ENCODE results near the gene FBL. TPM values are rescaled to one million over a fixed set of nuclear protein-coding genes. Genes with fewer than 3 reads are reported as not detected.
A peak's percentile ranks its signal among the peaks of the same experiment; 100 is the strongest.

FBL gene
- total RNA-seq, 2 donors from 2014 or later: 63.7 to 88.5 TPM

DNA sequence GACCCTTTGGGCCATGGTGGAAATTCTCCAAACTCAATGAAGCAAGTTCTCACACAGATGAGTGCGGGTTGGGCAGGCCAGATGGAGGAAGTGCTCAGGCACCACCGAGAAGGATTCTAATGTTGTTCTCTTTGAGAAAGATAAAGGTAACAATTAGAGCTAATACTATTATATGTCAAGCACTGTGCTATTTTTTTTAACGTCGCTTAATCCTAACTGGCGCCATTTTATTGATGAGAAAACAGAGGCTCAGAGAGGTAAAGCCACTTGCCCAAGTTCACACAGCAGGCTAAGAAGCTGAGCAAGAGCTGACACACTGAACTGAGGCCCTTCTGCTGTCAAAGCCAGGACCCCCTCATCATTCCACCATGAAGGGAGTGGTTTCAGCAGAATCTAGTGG is 1.0 kb downstream of the FBL start:
- peaks cover 1% of the 10 kb centered on the region for H3K36me3 ChIP-seq
- DNase-seq (ENCODE audit: low spot score): no peak
- no peak overlapping the region for H3K27ac ChIP-seq
- peaks cover 0 to 33% of the 10 kb centered on the region in 2 donors for H3K4me1 ChIP-seq
- peak overlapping the region; percentile 75 for H3K4me3 ChIP-seq
- H3K9me3 ChIP-seq: no peaks in the 10 kb centered on the region
- H3K27me3 ChIP-seq: no peaks in the 10 kb centered on the region
- TF ChIP-seq, protein P1, sequence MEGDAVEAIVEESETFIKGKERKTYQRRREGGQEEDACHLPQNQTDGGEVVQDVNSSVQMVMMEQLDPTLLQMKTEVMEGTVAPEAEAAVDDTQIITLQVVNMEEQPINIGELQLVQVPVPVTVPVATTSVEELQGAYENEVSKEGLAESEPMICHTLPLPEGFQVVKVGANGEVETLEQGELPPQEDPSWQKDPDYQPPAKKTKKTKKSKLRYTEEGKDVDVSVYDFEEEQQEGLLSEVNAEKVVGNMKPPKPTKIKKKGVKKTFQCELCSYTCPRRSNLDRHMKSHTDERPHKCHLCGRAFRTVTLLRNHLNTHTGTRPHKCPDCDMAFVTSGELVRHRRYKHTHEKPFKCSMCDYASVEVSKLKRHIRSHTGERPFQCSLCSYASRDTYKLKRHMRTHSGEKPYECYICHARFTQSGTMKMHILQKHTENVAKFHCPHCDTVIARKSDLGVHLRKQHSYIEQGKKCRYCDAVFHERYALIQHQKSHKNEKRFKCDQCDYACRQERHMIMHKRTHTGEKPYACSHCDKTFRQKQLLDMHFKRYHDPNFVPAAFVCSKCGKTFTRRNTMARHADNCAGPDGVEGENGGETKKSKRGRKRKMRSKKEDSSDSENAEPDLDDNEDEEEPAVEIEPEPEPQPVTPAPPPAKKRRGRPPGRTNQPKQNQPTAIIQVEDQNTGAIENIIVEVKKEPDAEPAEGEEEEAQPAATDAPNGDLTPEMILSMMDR (IDR thresholded peaks at IDR 0.05): no peak

DNA sequence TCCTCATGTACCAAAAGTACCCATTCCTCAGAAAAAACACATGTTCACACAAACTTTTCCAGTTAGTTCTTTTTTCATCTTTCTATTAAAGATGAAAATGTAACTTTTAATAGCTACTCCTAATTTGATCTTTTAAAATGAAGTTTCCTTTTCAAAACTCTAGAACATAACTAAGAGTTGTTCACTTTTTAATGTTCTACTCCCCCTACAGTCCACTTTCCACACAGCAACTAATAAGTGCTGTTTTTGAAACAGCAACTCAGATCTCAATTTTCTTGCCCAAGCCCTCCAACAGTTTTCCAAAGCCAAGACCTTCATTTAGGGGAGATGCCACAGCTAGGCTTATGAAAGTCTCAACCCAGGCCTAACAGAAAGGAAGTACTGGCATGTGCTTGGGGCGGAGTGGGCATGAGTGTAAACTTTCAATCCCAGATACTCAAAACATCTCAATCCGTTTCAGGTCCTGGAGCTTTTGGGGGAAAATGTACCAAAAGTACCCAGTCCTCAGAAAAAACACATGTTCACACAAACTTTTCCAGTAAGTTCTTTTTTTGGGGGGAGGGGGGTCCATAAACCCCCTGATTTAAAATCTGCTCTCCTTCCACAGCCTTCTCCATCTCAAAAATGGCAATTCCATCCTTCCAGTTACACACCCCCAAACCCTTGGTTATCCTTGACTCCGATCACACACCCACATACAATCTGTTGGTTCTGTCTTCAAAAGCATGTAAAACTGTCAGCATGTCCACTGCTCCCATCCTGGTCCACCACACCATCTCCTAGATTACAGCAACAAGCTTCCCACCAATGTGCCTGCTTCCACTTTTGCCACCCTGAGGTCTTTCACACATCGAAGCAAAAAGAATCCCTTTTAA is 2.0 kb downstream of the FBL start:
- no peak overlapping the region for H3K4me3 ChIP-seq
- no peak for DNase-seq (ENCODE audit: low spot score)
- peaks cover 0 to 33% of the 10 kb centered on the region in 2 donors for H3K4me1 ChIP-seq
- no peak overlapping the region for H3K27ac ChIP-seq
- TF ChIP-seq, protein P1 (IDR thresholded peaks at IDR 0.05): peak; percentile 42 to 69
- H3K9me3 ChIP-seq: no peaks in the 10 kb centered on the region
- H3K36me3 ChIP-seq: peaks cover 11% of the 10 kb centered on the region
- H3K27me3 ChIP-seq: no peaks in the 10 kb centered on the region

DNA sequence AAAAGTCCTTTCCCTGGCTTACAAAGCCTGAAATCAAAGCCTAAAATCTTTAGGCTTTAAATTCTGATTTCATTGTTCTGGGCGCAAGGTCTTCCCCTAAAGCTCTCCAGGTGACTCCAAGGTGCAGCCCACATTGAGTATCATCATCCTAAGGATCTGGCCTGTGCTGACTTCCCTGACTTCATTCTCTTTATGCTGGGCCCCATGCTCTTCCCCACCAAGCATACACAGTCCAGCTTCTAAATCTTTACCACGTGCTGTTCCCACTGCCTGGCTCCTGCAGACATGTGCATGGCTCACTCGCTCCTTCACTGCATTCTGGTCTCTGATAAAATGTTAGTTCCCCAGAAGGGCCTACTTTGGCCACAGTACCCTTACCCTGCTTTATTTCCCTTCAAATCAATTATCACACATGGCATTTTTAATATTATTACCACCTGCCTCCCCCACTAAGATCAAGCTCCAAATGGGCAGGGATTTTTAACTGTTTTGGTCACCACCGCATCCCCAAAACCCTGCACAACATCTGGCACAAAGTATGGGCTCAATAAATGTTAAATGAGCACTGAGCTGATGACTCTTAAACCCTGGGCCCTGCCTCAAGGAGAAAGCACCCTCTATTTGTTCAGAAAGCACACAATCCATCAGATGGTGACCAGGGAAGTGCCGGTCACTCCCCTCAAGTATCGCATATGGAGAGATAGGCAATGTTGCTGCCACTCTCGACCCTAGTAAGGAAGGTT is 3.3 kb downstream of the FBL start:
- Histone ChIP-seq H3K27me3 (no peaks in the 10 kb centered on the region), H3K36me3 (peaks cover 24% of the 10 kb centered on the region), H3K4me1 (peaks cover 0 to 33% of the 10 kb centered on the region in 2 donors), H3K9me3 (no peaks in the 10 kb centered on the region), H3K27ac (no peak overlapping the region), H3K4me3 (no peak overlapping the region)
- DNase-seq (ENCODE audit: low spot score): no peak
- TF ChIP-seq, protein P1 (IDR thresholded peaks at IDR 0.05): no peak

DNA sequence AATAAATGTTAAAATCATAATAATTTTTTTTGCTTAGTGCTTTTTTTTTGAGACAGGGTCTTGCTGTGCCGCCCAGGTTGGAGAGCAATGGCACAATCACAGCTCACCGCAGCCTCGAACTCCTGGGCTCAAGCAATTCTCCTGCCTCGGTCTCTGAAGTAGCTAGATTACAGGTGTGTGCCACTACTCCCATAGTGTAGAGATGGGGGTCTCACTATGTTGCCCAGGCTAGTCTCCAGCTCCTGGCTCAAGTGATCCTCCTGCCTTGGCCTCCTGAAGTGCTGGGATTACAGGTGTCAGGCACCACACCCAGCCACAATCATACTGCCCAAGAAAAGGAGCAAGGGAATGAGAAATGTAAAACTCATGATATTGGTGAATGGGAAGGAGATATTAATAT is 5.1 kb downstream of the FBL start:
- no peak overlapping the region for H3K4me3 ChIP-seq
- DNase-seq (ENCODE audit: low spot score): no peak
- TF ChIP-seq, protein P1 (IDR thresholded peaks at IDR 0.05): no peak
- H3K36me3 ChIP-seq: peaks cover 42% of the 10 kb centered on the region
- H3K27ac ChIP-seq: no peak overlapping the region
- peaks cover 0 to 25% of the 10 kb centered on the region in 2 donors for H3K4me1 ChIP-seq
- H3K9me3 ChIP-seq: no peaks in the 10 kb centered on the region
- no peaks in the 10 kb centered on the region for H3K27me3 ChIP-seq

DNA sequence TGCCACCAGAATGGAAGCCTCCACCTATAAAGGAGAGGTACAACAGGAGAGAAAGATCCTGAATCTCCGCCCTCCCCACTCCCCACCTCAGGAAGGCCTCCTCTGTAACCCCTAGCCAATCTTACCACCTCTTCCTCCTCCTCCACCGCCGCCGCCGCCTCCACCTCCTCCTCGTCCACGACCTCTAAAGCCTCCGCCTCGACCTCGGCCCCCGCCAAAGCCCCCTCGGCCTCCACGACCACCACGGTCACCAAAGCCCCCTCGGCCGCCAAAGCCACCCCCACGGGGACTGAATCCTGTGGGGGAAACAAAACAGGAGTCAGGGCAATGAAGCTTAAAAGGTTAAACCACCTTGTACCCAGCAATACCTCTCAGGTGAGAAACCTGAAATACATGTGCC is 5.7 kb downstream of the FBL start:
- Histone ChIP-seq H3K36me3 (peaks cover 47% of the 10 kb centered on the region), H3K9me3 (no peaks in the 10 kb centered on the region), H3K27ac (no peak overlapping the region), H3K27me3 (no peaks in the 10 kb centered on the region), H3K4me3 (no peak overlapping the region), H3K4me1 (peaks cover 0 to 20% of the 10 kb centered on the region in 2 donors)
- TF ChIP-seq, protein P1 (IDR thresholded peaks at IDR 0.05): no peak
- DNase-seq (ENCODE audit: low spot score): no peak
